K562 (cell line): ENCODE measurements around the gene LAGE3. TPM values are rescaled to one million over a fixed set of nuclear protein-coding genes. Genes with fewer than 3 reads are reported as not detected.

Source experiments
- ARID1B ChIP-seq: fragments of 450-650 bp; IDR thresholded peaks from 2 replicates; pipeline ENCODE4 v1.6.1; 2016; ENCODE audit warnings: antibody characterized with exemption, mild to moderate bottlenecking, inconsistent platforms
- CEBPB ChIP-seq: fragments of 450-650 bp; IDR thresholded peaks from 2 replicates; pipeline ENCODE4 v1.6.1; 2016; ENCODE audit warnings: missing genetic modification characterization, missing compliant biosample characterization
- FOSL1 ChIP-seq: fragments of 200-800 bp; sonication (Bioruptor generic); conservative IDR thresholded peaks from 2 replicates; pipeline ENCODE4 v1.6.1; 2016; ENCODE audit warnings: missing genetic modification characterization, missing compliant biosample characterization
- HDAC1 ChIP-seq, 2 experiments: fragments of 450-650 bp; IDR thresholded peaks; 2 replicates each; pipeline ENCODE4 v1.6.1; 2016 to 2017; ENCODE audit warnings: inconsistent platforms in 1 of 2, mild to moderate bottlenecking in 1 of 2, moderate library complexity in 1 of 2
- HDAC8 ChIP-seq: fragments of 450-650 bp; IDR thresholded peaks from 2 replicates; pipeline ENCODE4 v1.6.1; 2016; ENCODE audit warnings: mild to moderate bottlenecking, missing genetic modification characterization, moderate library complexity, missing compliant biosample characterization
- KDM1A ChIP-seq, 2 experiments: fragments of 450-650 bp; IDR thresholded peaks; 2 replicates each; pipeline ENCODE4 v1.6.1; 2016; ENCODE audit warnings: mild to moderate bottlenecking in 2 of 2
- KLF16 ChIP-seq: IDR thresholded peaks from 2 replicates; pipeline ENCODE4 v1.6.1; 2016; ENCODE audit warnings: antibody characterized with exemption
- MEF2D ChIP-seq: conservative IDR thresholded peaks from 2 replicates; pipeline ENCODE4 v1.6.1; 2016; ENCODE audit warnings: low read depth, missing genetic modification characterization, missing compliant biosample characterization
- MEIS2 ChIP-seq: fragments of 450-650 bp; IDR thresholded peaks from 2 replicates; pipeline ENCODE4 v1.6.1; 2014; ENCODE audit warnings: mild to moderate bottlenecking; ENCODE audit not compliant: partially characterized antibody
- MTA2 ChIP-seq: fragments of 450-650 bp; IDR thresholded peaks from 2 replicates; pipeline ENCODE4 v1.6.1; 2016; ENCODE audit warnings: low read depth
- NBN ChIP-seq: fragments of 450-650 bp; IDR thresholded peaks from 2 replicates; pipeline ENCODE4 v1.6.1; 2016; ENCODE audit warnings: low read depth, mild to moderate bottlenecking
- NFE2 ChIP-seq: IDR thresholded peaks from 2 replicates; pipeline ENCODE4 v1.6.1; 2014; ENCODE audit warnings: antibody characterized with exemption, low read depth
- SMARCE1 ChIP-seq: fragments of 450-650 bp; IDR thresholded peaks from 2 replicates; pipeline ENCODE4 v1.7.1; 2016; ENCODE audit warnings: mild to moderate bottlenecking
- TAL1 ChIP-seq: fragments of 450-650 bp; IDR thresholded peaks from 2 replicates; pipeline ENCODE4 v1.6.1; 2016; ENCODE audit warnings: mild to moderate bottlenecking
- TCF7L2 ChIP-seq: fragments of 150-350 bp; IDR thresholded peaks from 2 replicates; pipeline ENCODE4 v1.6.1; 2016; ENCODE audit warnings: low read depth, mild to moderate bottlenecking, low read length, moderate library complexity
- TEAD4 ChIP-seq, 2 experiments: sonication (generic) in 1 of 2; formaldehyde crosslinking in 1 of 2; IDR thresholded peaks; 2 replicates each; pipeline versions ENCODE4 v1.6.1 to v1.8.0; 2012 to 2022; ENCODE audit warnings: borderline replicate concordance in 1 of 2, inconsistent platforms in 1 of 2, low read length in 1 of 2, mild to moderate bottlenecking in 1 of 2, missing genetic modification reagents in 1 of 2
- TGIF2 ChIP-seq: sonication (generic); formaldehyde crosslinking; IDR thresholded peaks from 2 replicates; pipeline ENCODE4 v1.8.1; 2022; ENCODE audit warnings: mild to moderate bottlenecking, missing genetic modification reagents, moderate library complexity
- ZNF644 ChIP-seq: fragments of 200-800 bp; sonication (Bioruptor generic); IDR thresholded peaks from 2 replicates; pipeline ENCODE4 v1.6.1; 2016; ENCODE audit warnings: low read depth, missing genetic modification characterization, missing compliant biosample characterization
- polyA plus RNA-seq, 8 experiments: library from polyadenylated mRNA; depleted of rRNA in 4 of 8; stranded (reverse) in 5 of 8; unstranded in 3 of 8; fragments of >200 nt; fragmentation: Nextera tagmentation in 2 of 8; fragmentation: Illumina TruSeq in 1 of 8; extraction: Ambion mirVana in 2 of 8; extraction: Trizol in 1 of 8; gene quantifications; 2 replicates each; pipeline versions ENCODE4 v1.2.1 to v1.2.3, GENCODE V29; 2011 to 2014; ENCODE audit warnings: inconsistent platforms in 1 of 8, missing spikeins in 1 of 8
- total RNA-seq, 7 experiments: library from RNA; depleted of rRNA in 6 of 7; stranded (reverse); fragments of >200 nt in 6 of 7; fragmentation: Illumina TruSeq in 2 of 7; extraction: Trizol in 2 of 7; gene quantifications; 2 replicates each; pipeline versions ENCODE4 v1.2.1 to v1.2.3, GENCODE V29; 2011 to 2021; ENCODE audit warnings: low replicate concordance in 1 of 7
- TF ChIP-seq, protein P1 (sequence below): fragments of 450-650 bp; IDR thresholded peaks from 2 replicates; pipeline ENCODE4 v1.6.1; 2016
- TF ChIP-seq, protein P2 (sequence below): fragments of 250-450 bp; sonication (Bioruptor Pico); IDR thresholded peaks from 2 replicates; pipeline ENCODE4 v1.8.0; 2022; ENCODE audit warnings: moderate library complexity, mild to moderate bottlenecking, inconsistent platforms
- TF ChIP-seq, protein P3 (sequence below), 2 experiments: fragments of 450-650 bp; IDR thresholded peaks; 2 replicates each; pipeline ENCODE4 v1.6.1; 2016; ENCODE audit warnings: mild to moderate bottlenecking in 2 of 2, borderline replicate concordance in 1 of 2, low read depth in 1 of 2, moderate library complexity in 1 of 2

Gene LAGE3
- total and polyA plus RNA-seq, 9 of the 15 experiments (the other 6 are each of a cell fraction or from before 2014, with no cell fraction given) = 28.2 to 125 (median 35.8) TPM

DNA sequence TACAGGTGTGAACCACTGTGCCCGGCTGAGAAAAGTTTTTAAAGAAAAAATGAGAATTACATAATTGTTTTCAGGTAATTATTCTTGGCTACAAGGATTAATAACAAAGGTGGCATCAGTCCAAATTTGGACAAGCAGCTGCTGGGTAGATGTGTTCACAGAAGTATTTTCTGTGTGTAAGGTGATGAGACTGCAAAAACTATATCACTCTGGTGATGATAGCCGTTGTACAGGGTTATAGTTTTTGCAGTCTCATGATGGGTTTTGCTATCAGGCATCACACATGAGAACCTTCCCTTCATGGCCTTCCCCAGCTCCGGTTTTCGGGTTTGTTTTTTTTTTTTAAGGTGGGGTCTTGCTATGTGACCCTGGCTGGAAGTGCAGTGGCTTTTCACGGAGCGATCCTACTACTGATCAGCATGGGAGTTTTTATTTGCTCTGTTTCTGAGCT lies 16.4 kb upstream of the LAGE3 start (continued):
- TF ChIP-seq NBN (peak; percentile 53), TAL1 (peak; percentile 80), TGIF2 (CRISPR knock-in tag) (no peak), SMARCE1 (peak; percentile 77), NFE2 (peak; percentile 97), MEIS2 (peak; percentile 83), KLF16 (peak; percentile 62; the same call in 1 of the 2 replicates), ZNF644 (tag) (peak; percentile 47; the same call in 1 of the 2 replicates), CEBPB (no peak), HDAC8 (tag) (no peak), ARID1B (peak; percentile 85), MEF2D (tag) (0 out of 2 replicates have a peak, but pooled peaks have one; percentile 13), TCF7L2 (no peak), MTA2 (peak; percentile 53), HDAC1 (IDR thresholded peaks at IDR 0.05) (peak in 1 of 2 experiments; percentile 60; a peak in 2 of 4 replicates), KDM1A (IDR thresholded peaks at IDR 0.05) (peak; percentile 44 to 68; a peak in 3 of 4 replicates), TEAD4 (IDR thresholded peaks at IDR 0.05; ENCODE audit: low read length) (peak; percentile 77), TEAD4 (CRISPR knock-in tag; IDR thresholded peaks at IDR 0.05; ENCODE audit: borderline replicate concordance) (no peak), FOSL1 (tag) (peak; percentile 29; the same call in 1 of the 2 replicates)
- TF ChIP-seq, protein P1, sequence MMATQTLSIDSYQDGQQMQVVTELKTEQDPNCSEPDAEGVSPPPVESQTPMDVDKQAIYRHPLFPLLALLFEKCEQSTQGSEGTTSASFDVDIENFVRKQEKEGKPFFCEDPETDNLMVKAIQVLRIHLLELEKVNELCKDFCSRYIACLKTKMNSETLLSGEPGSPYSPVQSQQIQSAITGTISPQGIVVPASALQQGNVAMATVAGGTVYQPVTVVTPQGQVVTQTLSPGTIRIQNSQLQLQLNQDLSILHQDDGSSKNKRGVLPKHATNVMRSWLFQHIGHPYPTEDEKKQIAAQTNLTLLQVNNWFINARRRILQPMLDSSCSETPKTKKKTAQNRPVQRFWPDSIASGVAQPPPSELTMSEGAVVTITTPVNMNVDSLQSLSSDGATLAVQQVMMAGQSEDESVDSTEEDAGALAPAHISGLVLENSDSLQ = peak; percentile 63
- TF ChIP-seq, protein P2, sequence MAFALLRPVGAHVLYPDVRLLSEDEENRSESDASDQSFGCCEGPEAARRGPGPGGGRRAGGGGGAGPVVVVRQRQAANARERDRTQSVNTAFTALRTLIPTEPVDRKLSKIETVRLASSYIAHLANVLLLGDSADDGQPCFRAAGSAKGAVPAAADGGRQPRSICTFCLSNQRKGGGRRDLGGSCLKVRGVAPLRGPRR = peak; percentile 72; the same call in 1 of the 2 replicates
- TF ChIP-seq, protein P3, sequence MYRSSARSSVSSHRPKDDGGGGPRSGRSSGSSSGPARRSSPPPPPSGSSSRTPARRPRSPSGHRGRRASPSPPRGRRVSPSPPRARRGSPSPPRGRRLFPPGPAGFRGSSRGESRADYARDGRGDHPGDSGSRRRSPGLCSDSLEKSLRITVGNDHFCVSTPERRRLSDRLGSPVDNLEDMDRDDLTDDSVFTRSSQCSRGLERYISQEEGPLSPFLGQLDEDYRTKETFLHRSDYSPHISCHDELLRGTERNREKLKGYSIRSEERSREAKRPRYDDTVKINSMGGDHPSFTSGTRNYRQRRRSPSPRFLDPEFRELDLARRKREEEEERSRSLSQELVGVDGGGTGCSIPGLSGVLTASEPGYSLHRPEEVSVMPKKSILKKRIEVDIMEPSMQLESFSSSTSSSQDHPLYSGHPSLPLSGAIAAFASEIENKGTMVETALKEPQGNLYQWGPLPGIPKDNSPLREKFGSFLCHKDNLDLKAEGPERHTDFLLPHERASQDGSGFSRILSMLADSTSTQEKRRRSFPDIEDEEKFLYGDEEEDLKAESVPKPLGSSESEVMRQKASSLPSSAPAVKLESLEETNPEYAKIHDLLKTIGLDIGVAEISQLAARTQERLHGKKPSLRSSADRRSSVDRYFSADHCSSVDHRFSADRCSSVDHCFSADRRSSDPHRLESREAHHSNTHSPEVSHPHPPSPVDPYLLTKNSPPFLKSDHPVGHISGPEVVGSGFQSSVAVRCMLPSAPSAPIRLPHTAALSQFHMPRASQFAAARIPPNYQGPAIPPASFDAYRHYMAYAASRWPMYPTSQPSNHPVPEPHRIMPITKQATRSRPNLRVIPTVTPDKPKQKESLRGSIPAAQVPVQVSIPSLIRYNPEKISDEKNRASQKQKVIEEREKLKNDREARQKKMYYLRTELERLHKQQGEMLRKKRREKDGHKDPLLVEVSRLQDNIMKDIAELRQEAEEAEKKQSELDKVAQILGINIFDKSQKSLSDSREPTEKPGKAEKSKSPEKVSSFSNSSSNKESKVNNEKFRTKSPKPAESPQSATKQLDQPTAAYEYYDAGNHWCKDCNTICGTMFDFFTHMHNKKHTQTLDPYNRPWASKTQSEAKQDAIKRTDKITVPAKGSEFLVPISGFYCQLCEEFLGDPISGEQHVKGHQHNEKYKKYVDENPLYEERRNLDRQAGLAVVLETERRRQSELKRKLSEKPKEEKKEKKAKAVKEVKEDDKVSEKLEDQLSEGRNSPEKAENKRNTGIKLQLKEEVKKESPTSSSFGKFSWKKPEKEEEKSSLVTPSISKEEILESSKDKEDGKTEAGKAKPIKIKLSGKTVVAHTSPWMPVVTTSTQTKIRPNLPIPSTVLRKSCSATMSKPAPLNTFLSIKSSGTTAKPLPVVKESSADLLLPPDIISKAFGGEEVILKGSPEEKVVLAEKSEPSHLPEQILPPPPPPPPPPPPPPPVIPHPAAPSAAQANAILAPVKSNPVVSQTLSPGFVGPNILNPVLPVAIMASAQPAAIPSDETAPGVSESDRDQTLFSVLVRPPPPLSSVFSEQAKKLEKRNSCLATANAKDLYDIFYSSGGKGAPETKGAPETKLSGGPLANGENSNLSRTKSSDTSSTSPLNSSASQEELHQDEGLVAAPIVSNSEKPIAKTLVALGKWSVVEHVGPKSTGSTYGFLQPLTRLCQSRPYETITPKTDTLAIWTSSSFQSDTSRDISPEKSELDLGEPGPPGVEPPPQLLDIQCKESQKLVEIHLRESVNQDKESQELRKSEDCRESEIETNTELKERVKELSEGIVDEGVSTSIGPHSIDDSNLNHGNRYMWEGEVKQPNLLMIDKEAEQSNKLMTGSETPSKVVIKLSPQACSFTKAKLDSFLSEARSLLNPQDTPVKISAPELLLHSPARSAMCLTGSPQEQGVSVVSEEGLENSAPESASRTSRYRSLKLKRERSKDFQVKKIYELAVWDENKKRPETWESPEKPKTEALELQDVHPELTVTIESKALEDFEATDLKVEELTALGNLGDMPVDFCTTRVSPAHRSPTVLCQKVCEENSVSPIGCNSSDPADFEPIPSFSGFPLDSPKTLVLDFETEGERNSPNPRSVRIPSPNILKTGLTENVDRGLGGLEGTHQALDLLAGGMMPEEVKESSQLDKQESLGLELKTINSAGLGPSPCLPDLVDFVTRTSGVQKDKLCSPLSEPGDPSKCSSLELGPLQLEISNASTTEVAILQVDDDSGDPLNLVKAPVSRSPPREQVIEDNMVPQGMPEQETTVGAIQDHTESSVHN (IDR thresholded peaks at IDR 0.05; ENCODE audit: borderline replicate concordance in 1 of 2, low read depth in 1 of 2) = 0 out of 4 replicates have a peak, but pooled peaks of 1 of the 2 experiments have one; percentile 51
